Adipocyte (in vitro differentiated cells): Measurements from ENCODE around the gene TAS1R1.
A peak's percentile ranks its signal among the peaks of the same experiment; 100 is the strongest.
"Not testable (repeated sequence)": the region's sequence is repeated elsewhere in the genome, so short reads cannot be mapped to it uniquely, and the experiment has no call there.

Experiments
- DNase-seq: peaks from one replicate; pipeline ENCODE4 v3.0.0-alpha.2; 2015; ENCODE audit warnings: low read depth
- H3K27me3 ChIP-seq: replicated peaks from 2 replicates; pipeline ENCODE4 v1.7.0; 2013; ENCODE audit warnings: mild to moderate bottlenecking, low read length, moderate library complexity; ENCODE audit not compliant: control insufficient read depth, insufficient read depth
- H3K36me3 ChIP-seq: 2 replicates; pipeline ENCODE4 v1.7.0; 2013; ENCODE audit warnings: low read length, mild to moderate bottlenecking, moderate library complexity; ENCODE audit not compliant: control insufficient read depth, insufficient read depth, severe bottlenecking
- H3K4me1 ChIP-seq: 2 replicates; pipeline ENCODE4 v1.7.0; 2013; ENCODE audit warnings: mild to moderate bottlenecking, low read length, moderate library complexity; ENCODE audit not compliant: control insufficient read depth, insufficient read depth
- H3K4me3 ChIP-seq: 2 replicates; pipeline ENCODE4 v1.7.0; 2013; ENCODE audit warnings: mild to moderate bottlenecking, low read length, moderate library complexity
- H3K9ac ChIP-seq: 2 replicates; pipeline ENCODE4 v1.7.0; 2013; ENCODE audit warnings: mild to moderate bottlenecking, low read length, moderate library complexity
- H3K9me3 ChIP-seq: 2 replicates; pipeline ENCODE4 v1.7.0; 2013; ENCODE audit warnings: mild to moderate bottlenecking, low read length, moderate library complexity; ENCODE audit not compliant: control insufficient read depth

The TAS1R1 gene

DNA sequence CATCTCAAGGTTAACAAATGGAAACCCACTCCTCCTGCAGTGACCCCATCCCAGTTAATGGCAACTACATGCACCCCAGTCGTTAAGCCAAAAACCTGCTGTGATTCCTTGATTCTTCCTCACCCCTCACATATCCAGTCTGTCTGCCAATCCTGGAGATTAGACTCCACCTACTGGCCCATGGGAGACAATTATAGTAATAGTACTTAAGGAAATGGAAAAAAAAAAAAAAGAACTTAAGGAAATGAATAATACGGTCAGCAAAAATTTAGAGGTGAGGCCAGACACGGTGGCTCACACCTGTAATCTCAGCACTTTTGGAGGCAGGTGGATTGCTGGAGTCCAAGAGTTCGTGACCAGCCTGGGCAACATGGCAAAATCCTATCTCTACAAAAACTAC is 7.8 kb upstream of the TAS1R1 start:
- Histone ChIP-seq H3K27me3 (no peaks in the 10 kb centered on the region), H3K4me3 (no peak overlapping the region), H3K4me1 (no peaks in the 10 kb centered on the region), H3K36me3 (peaks cover 56% of the 10 kb centered on the region), H3K9me3 (no peaks in the 10 kb centered on the region), H3K9ac (no peak overlapping the region)
- no peak for DNase-seq

DNA sequence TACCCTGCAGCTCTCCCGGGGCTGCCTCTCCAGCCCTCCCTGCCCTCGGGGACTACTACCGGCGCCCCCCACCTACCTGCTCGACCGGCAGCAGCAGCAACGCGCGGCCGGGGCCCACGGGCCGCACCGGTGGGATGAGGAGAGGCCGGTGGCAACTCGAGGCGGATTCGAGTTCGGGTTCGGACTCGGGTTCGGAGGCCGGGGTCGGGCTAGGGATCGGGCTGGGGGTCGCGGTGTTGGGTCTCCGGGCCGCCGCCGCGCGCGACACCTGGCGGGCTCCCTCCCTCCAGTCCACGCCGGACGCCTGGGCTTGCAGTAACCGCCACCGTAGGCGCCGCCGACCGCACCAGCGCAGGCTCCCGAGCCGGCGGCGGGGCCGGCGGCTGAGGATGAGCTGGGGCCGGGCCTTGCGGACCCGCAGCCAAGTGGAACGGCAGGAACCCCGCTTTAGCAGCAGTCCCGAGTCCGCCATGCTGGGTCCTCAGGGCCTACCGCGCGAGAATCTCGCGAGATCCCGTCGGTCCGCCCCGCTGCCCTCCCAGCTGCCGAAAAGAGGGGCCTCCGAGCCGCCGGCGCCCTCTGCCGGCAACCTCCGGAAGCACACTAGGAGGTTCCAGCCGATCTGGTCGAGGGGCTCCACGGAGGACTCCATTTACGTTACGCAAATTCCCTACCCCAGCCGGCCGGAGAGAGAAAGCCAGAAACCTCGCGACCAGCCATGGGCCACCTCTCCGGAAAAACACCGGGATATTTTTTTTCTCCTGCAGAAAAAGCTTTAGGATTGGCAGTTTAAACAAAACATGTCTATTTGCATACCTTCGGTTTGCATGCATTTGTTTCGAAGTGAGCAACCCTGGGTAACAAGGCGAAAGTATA is 838 bp upstream of the TAS1R1 start, which contains the start of gene NOL9:
Gene NOL9 (minus strand): TSS at position 483 of the 876 bp plus-strand sequence. CDS start 11 bp downstream, at position 472.
- peak within 1 kb of the TSS; percentile 95 for H3K9ac ChIP-seq
- DNase-seq = peak; percentile 96
- peaks cover 6% of the 10 kb centered on the region for H3K36me3 ChIP-seq
- peak within 1 kb of the TSS; percentile 98 for H3K4me3 ChIP-seq
- H3K9me3 ChIP-seq = no peaks in the 10 kb centered on the region
- H3K4me1 ChIP-seq = peaks cover 15% of the 10 kb centered on the region
- no peaks in the 10 kb centered on the region for H3K27me3 ChIP-seq

DNA sequence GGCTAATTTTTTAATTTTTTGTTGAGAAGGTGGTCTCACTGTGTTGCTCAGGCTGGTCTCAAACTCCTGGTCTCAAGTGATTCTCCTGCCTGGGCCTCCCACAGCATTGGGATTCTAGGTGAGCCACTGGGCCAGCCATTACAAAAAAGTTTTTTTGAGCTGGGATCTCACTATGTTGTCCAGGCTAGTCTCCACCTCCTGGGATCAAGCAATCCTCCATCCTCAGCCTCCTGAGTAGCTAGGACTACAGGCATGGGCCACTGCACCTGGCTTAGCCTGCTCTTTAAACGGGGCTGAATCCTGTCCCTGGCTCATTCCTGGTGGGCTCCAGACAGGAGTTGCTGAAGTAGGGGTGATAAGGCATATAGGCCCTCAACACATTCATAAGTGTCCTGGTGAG is 2.5 kb downstream of the TAS1R1 start:
- H3K9me3 ChIP-seq = peaks cover 6% of the 10 kb centered on the region
- H3K4me3 ChIP-seq = no peak overlapping the region
- H3K36me3 ChIP-seq = no peaks in the 10 kb centered on the region
- peaks cover 3% of the 10 kb centered on the region for H3K27me3 ChIP-seq
- peaks cover 15% of the 10 kb centered on the region for H3K4me1 ChIP-seq
- no peak for DNase-seq
- H3K9ac ChIP-seq = no peak overlapping the region

DNA sequence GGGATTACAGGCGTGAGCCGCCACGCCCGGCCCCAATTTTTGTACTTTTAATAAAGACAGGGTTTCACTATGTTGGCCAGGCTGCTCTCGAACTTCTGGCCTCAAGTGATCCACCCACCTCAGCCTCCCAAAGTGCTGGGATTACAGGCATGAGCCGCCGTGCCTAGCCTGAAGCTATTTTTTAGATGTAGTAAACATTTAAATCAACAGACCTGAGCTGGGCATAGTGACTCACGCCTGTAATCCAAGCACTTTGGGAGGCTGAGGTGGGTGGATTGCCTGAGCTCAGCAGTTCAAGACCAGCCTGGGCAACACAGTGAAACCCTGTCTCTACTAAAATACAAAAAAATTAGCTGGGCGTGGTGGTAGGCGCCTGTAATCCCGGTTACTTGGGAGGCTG is 4.1 kb downstream of the TAS1R1 start:
- not testable (repeated sequence) for H3K27me3 ChIP-seq, H3K9ac ChIP-seq, H3K4me1 ChIP-seq, DNase-seq, H3K9me3 ChIP-seq, H3K36me3 ChIP-seq, H3K4me3 ChIP-seq

DNA sequence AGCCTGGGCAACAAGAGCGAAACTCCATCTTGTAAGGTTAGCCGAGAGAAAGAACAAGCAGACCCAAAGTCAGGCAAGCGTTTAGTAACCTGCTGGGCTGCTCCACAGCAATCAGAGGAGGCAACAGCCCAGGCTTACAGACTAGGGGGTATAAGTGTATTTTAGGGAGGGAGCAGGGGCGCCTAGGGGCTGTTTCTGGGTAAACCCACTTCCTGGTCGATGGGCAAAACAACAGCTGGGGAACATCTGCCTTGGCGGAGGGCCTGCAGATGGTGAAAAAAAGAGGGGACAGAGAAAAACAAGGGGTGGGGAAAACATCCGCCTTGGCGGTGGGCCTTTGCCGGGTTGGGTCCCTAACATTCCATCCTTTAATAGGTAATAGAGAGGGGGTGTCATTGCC is 5.2 kb downstream of the TAS1R1 start:
- Histone ChIP-seq H3K9me3 (peaks cover 9% of the 10 kb centered on the region), H3K36me3 (no peaks in the 10 kb centered on the region), H3K9ac (no peak overlapping the region), H3K27me3 (peaks cover 18% of the 10 kb centered on the region), H3K4me1 (peaks cover 1% of the 10 kb centered on the region), H3K4me3 (no peak overlapping the region)
- no peak for DNase-seq

DNA sequence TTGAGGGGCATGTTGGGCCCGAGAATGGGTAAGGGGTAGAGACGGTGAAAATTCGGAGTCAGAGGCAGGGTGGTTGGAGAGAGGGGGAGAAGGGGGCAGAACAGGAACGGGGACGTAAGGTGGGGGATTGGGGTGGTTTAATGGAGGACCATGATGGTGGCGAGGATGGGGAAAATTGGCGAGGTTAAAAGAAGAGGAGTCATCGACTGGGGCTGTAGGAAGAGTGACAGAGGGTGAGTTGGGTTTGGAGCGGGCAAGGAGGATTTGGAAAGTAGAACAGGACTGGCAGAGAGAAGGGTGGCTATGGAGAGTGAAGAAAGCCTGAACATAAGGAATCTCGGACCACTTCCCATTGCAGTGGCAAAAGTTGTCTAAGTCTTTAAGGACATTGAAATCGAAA is 13.9 kb downstream of the TAS1R1 start:
- Histone ChIP-seq H3K4me1 (no peaks in the 10 kb centered on the region), H3K9me3 (peaks cover 9% of the 10 kb centered on the region), H3K9ac (no peak overlapping the region), H3K36me3 (no peaks in the 10 kb centered on the region), H3K4me3 (no peak overlapping the region), H3K27me3 (peaks cover 36% of the 10 kb centered on the region)
- DNase-seq = no peak

DNA sequence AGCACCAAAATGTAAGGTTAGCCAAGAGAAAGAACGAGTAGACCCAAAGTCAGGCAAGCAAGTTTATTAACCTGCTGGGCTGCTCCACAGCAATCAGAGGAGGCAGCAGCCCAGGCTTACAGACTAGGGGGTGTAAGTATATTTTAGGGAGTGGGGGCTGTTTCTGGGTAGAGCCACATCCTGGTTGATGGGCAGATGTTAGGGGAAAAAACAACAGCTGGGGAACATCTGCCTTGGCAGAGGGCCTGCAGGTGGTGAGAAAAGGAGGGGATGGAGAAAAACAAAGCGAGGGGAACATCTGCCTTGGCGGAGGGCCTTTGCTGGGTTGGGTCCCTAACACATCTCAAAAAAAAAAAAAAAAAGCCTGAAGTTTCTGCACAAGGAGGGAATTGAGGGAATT is 15.0 kb downstream of the TAS1R1 start:
- Histone ChIP-seq H3K9ac (no peak overlapping the region), H3K9me3 (peaks cover 9% of the 10 kb centered on the region), H3K4me1 (no peaks in the 10 kb centered on the region), H3K27me3 (peaks cover 27% of the 10 kb centered on the region), H3K4me3 (no peak overlapping the region), H3K36me3 (no peaks in the 10 kb centered on the region)
- DNase-seq = no peak

DNA sequence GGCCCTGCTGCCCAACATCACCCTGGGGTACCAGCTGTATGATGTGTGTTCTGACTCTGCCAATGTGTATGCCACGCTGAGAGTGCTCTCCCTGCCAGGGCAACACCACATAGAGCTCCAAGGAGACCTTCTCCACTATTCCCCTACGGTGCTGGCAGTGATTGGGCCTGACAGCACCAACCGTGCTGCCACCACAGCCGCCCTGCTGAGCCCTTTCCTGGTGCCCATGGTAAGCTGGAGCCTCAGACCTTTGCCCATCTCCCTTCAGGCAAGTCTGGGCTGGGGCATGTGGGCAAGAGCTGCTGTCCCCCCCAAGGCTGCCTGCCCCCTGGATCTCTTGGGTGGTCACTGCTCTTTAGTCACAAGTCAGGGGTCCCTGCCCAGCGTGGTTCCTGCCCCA is 15.9 kb downstream of the TAS1R1 start:
- H3K36me3 ChIP-seq = no peaks in the 10 kb centered on the region
- H3K4me1 ChIP-seq = no peaks in the 10 kb centered on the region

DNA sequence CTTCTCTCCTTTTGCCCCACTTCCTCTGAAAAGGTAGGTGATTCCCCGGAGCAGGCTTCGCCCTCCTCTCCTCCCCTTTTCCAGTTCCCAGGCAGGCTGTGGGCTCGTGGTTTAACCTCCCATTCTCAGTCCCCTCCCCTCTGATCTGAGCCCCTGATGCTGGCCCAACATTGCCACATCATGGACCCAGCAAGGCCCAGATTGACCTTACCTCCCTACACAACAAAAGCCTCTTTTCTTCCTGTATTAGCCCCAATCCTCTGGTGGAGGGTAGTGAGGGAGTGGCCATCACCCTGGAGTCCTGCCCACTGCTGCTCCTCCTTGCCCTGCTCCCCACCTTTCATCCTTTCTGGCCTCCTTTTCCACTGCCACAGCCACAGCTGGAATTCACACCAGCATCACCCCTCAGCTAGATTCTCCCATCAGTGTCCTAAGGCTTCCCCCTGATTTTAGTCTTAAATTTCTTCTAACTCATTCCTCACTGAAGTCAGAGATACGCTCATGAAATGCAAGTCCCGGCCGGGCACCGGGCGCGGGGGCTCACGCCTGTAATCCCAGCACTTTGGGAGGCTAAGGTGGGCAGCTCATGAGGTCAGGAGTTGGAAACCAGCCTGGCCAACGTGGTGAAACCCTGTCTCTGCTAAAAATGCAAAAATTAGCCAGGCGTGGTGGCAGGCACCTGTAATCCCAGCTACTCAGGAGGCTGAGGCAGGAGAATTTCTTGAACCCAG is 17.7 kb downstream of the TAS1R1 start:
- Histone ChIP-seq H3K36me3 (no peaks in the 10 kb centered on the region), H3K9ac (no peak overlapping the region), H3K27me3 (peaks cover 13% of the 10 kb centered on the region), H3K4me1 (no peaks in the 10 kb centered on the region), H3K9me3 (peaks cover 9% of the 10 kb centered on the region), H3K4me3 (no peak overlapping the region)
- DNase-seq = no peak

More for the DNA sequence above, 15.9 kb downstream of the TAS1R1 start:
- Histone ChIP-seq H3K27me3 (peaks cover 21% of the 10 kb centered on the region), H3K9ac (no peak overlapping the region), H3K4me3 (no peak overlapping the region), H3K9me3 (peaks cover 9% of the 10 kb centered on the region)
- DNase-seq = no peak

DNA sequence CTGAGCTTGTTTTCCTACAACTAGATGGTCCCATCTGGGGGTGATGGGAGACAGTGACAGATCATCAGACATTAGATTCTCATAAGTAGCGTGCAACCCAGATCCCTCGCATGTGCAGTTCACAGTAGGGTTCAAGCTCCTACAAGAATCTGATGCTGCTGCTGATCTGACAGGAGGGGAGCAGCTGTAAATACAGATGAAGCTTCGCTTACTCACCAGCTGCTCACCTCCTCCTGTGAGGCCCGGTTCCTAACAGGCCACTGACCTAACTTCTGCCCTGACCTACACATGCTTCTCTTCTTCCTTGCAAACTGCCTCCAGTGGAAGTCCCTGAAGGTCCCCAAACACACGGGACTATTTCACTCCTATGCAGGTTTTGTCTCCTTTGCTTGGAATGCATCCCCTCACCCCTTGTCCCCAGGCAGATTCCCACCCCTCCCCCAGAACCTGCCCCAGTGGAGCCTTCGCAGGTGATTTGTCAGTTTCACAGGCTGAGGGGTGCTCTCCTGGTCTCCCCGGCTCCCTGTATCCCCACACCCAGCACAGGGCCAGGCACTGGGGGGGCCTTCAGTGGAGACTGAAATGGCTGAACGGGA is 19.0 kb downstream of the TAS1R1 start:
- Histone ChIP-seq H3K4me1 (no peaks in the 10 kb centered on the region), H3K36me3 (no peaks in the 10 kb centered on the region), H3K9me3 (peaks cover 9% of the 10 kb centered on the region), H3K4me3 (no peak overlapping the region), H3K27me3 (peaks cover 13% of the 10 kb centered on the region), H3K9ac (no peak overlapping the region)
- DNase-seq = no peak

DNA sequence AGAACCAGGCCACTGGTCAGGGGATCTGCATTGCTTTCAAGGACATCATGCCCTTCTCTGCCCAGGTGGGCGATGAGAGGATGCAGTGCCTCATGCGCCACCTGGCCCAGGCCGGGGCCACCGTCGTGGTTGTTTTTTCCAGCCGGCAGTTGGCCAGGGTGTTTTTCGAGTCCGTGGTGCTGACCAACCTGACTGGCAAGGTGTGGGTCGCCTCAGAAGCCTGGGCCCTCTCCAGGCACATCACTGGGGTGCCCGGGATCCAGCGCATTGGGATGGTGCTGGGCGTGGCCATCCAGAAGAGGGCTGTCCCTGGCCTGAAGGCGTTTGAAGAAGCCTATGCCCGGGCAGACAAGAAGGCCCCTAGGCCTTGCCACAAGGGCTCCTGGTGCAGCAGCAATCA is 19.7 kb downstream of the TAS1R1 start:
- Histone ChIP-seq H3K4me1 (peaks cover 4% of the 10 kb centered on the region), H3K9ac (no peak overlapping the region), H3K9me3 (peaks cover 9% of the 10 kb centered on the region), H3K4me3 (no peak overlapping the region), H3K36me3 (no peaks in the 10 kb centered on the region), H3K27me3 (peaks cover 9% of the 10 kb centered on the region)
- no peak for DNase-seq
